Measurements from ENCODE around the gene ZEB2.

DNA sequence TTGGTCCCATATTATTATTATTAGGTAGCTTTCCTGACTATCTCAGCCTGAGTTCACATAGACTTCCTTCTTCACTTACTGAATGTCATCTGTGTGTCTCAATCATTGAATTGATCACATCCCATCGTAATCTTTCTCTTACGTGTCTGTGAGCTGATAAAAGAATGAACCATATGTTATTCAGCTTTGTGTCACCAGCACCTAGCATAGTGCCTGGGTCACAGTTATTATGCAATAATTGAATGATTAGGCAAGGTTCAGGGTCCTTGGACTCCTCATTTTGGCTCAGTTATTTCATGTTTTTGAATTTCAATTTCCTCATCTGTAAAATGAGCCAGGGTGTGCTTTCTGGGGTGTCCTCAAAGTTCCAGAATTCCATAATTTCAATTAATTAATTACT lies 107.2 kb downstream of the ZEB2 start:
- no peak for TF ChIP-seq POLR2AphosphoS5 (IDR thresholded peaks at IDR 0.05)
- TF ChIP-seq, protein P1, sequence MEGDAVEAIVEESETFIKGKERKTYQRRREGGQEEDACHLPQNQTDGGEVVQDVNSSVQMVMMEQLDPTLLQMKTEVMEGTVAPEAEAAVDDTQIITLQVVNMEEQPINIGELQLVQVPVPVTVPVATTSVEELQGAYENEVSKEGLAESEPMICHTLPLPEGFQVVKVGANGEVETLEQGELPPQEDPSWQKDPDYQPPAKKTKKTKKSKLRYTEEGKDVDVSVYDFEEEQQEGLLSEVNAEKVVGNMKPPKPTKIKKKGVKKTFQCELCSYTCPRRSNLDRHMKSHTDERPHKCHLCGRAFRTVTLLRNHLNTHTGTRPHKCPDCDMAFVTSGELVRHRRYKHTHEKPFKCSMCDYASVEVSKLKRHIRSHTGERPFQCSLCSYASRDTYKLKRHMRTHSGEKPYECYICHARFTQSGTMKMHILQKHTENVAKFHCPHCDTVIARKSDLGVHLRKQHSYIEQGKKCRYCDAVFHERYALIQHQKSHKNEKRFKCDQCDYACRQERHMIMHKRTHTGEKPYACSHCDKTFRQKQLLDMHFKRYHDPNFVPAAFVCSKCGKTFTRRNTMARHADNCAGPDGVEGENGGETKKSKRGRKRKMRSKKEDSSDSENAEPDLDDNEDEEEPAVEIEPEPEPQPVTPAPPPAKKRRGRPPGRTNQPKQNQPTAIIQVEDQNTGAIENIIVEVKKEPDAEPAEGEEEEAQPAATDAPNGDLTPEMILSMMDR (IDR thresholded peaks at IDR 0.05) = no peak

All from transverse colon (tissue), 4 donors.